K562 (cell line): Measurements from ENCODE around the gene SEC23A. TPM values are rescaled to one million over a fixed set of nuclear protein-coding genes. Genes with fewer than 3 reads are reported as not detected.

ENCODE experiments used
- ATAC-seq: fragments of 200-7000 bp; cut with Tn5 transposase; 3 replicates; pipeline ENCODE4 v1.9.1; 2020; ENCODE audit warnings: moderate library complexity
- BruUV-seq: library from RNA; stranded (reverse); fragments of 400-500 nt; replicated peaks from 2 replicates; lab custom pipeline; 2021; lab: Mats Ljungman, UMichigan
- CTCF ChIA-PET: fragments of 300-600 bp; formaldehyde crosslinking; extraction: SDS; loops from one replicate; lab custom pipeline; 2021; ENCODE audit warnings: low intra/inter-chr PET ratio; lab: Yijun Ruan, JAX
- POLR2A ChIA-PET: fragments of 300-600, 350-650 bp; sonication (Branson Sonifier 250); formaldehyde crosslinking; extraction: SDS; loops from one replicate; lab custom pipeline; 2021; ENCODE audit warnings: antibody characterized with exemption, inconsistent platforms; lab: Yijun Ruan, JAX
- DNase-seq, 4 experiments: peaks; one replicate each; pipeline versions ENCODE4 v3.0.0 to v3.0.0-alpha.2; 2011 to 2018; ENCODE audit warnings: low spot score in 3 of 4, mixed read lengths in 3 of 4; ENCODE audit errors: extremely low read depth in 1 of 4
- FAIRE-seq: peaks from 2 replicates; lab custom pipeline; 2011; peaks lifted over from hg19 to GRCh38; lab: Jason Lieb, UNC
- H2AFZ ChIP-seq: 2 replicates; pipeline ENCODE4 v1.6.0; 2011; ENCODE audit warnings: low read depth, low read length, control low read depth, inconsistent platforms
- H3K27ac ChIP-seq: fragments of 200-600 bp; 3 replicates; pipeline ENCODE4 v1.8.0; 2011; ENCODE audit warnings: low read depth, mild to moderate bottlenecking, control low read depth, inconsistent platforms, low read length, moderate library complexity, mixed read lengths; ENCODE audit errors: extremely low read depth
- H3K27me3 ChIP-seq, 2 experiments: fragments of 300-600 bp in 1 of 2; 2 replicates in 1 of 2; 3 replicates in 1 of 2; pipeline versions ENCODE4 v1.6.0 to v1.8.0; 2011; ENCODE audit warnings: inconsistent platforms in 2 of 2, low read length in 2 of 2, mild to moderate bottlenecking in 1 of 2, mixed read lengths in 1 of 2, moderate library complexity in 1 of 2; ENCODE audit not compliant: control insufficient read depth in 2 of 2, insufficient read depth in 2 of 2
- H3K36me3 ChIP-seq: fragments of 300-600 bp; 3 replicates; pipeline ENCODE4 v1.8.0; 2011; ENCODE audit warnings: mild to moderate bottlenecking, low read length, inconsistent platforms; ENCODE audit not compliant: control insufficient read depth, insufficient read depth
- H3K4me1 ChIP-seq, 2 experiments: fragments of 200-600 bp in 1 of 2; replicated peaks in 1 of 2; 2 replicates in 1 of 2; 3 replicates in 1 of 2; pipeline versions ENCODE4 v1.5.1 to v1.8.0; 2011; ENCODE audit warnings: inconsistent platforms in 2 of 2, low read length in 2 of 2, mild to moderate bottlenecking in 1 of 2, mixed read lengths in 1 of 2, moderate library complexity in 1 of 2; ENCODE audit not compliant: control insufficient read depth in 2 of 2, insufficient read depth in 2 of 2
- H3K4me2 ChIP-seq: 2 replicates; pipeline ENCODE4 v1.6.1; 2011; ENCODE audit warnings: low read length, control low read depth, inconsistent platforms, mixed read lengths; ENCODE audit not compliant: insufficient read depth
- H3K4me3 ChIP-seq: fragments of 200-600 bp; sonication (generic), shearing (Covaris generic); 2 replicates; pipeline ENCODE4 v1.5.1; 2016; ENCODE audit warnings: control low read depth, inconsistent platforms
- H3K79me2 ChIP-seq: fragments of 200-600 bp; 3 replicates; pipeline ENCODE4 v1.8.0; 2011; ENCODE audit warnings: low read length, inconsistent platforms; ENCODE audit not compliant: control insufficient read depth, insufficient read depth
- H3K9ac ChIP-seq, 2 experiments: 2 replicates each; pipeline versions ENCODE4 v1.6.0 to v1.6.1; 2011; ENCODE audit warnings: low read depth in 2 of 2, low read length in 2 of 2, control low read depth in 1 of 2, inconsistent platforms in 1 of 2, mild to moderate bottlenecking in 1 of 2, mixed read lengths in 1 of 2; ENCODE audit not compliant: insufficient read depth in 1 of 2
- H3K9me1 ChIP-seq: one replicate; pipeline ENCODE4 v1.6.0; 2011; ENCODE audit warnings: inconsistent platforms, mild to moderate bottlenecking, low read length, moderate library complexity; ENCODE audit not compliant: control insufficient read depth, insufficient read depth
- H3K9me3 ChIP-seq: replicated peaks from 2 replicates; pipeline ENCODE4 v1.5.1; 2011; ENCODE audit warnings: low read depth, low read length, inconsistent platforms; ENCODE audit not compliant: control insufficient read depth, insufficient read depth
- H4K20me1 ChIP-seq: replicated peaks from 2 replicates; pipeline ENCODE4 v1.6.1; 2011; ENCODE audit warnings: low read length, inconsistent platforms, mixed read lengths; ENCODE audit not compliant: control insufficient read depth, insufficient read depth
- IRF1 ChIP-seq: sonication (generic); formaldehyde crosslinking; IDR thresholded peaks from 2 replicates; pipeline ENCODE4 v1.8.0; 2022; ENCODE audit warnings: missing genetic modification reagents, mild to moderate bottlenecking, borderline replicate concordance
- MIER1 ChIP-seq: fragments of 450-650 bp; IDR thresholded peaks from 2 replicates; pipeline ENCODE4 v1.6.1; 2016; ENCODE audit warnings: antibody characterized with exemption, mild to moderate bottlenecking, low read depth
- SIX5 ChIP-seq, 2 experiments: IDR thresholded peaks; 2 replicates each; pipeline ENCODE4 v1.6.1; 2011; ENCODE audit warnings: low read length in 2 of 2, borderline replicate concordance in 1 of 2, low read depth in 1 of 2, mild to moderate bottlenecking in 1 of 2, moderate library complexity in 1 of 2; ENCODE audit not compliant: insufficient read depth in 1 of 2
- SMAD4 ChIP-seq: fragments of 250-450 bp; sonication (Bioruptor Pico); conservative IDR thresholded peaks from 2 replicates; pipeline ENCODE4 v1.8.0; 2021; ENCODE audit warnings: inconsistent platforms, mild to moderate bottlenecking, moderate library complexity
- SP2 ChIP-seq: IDR thresholded peaks from 2 replicates; pipeline ENCODE4 v1.6.1; 2011; ENCODE audit warnings: mild to moderate bottlenecking, low read depth, low read length, moderate library complexity; ENCODE audit not compliant: poor library complexity, severe bottlenecking; ENCODE audit errors: extremely low read depth
- TCF7 ChIP-seq: sonication (generic); IDR thresholded peaks from 2 replicates; pipeline ENCODE4 v1.6.1; 2016; ENCODE audit warnings: antibody characterized with exemption, borderline replicate concordance
- ZNF232 ChIP-seq: sonication (generic); formaldehyde crosslinking; IDR thresholded peaks from 2 replicates; pipeline ENCODE4 v1.8.0; 2022; ENCODE audit warnings: mild to moderate bottlenecking, missing genetic modification reagents
- ZNF384 ChIP-seq: IDR thresholded peaks from 2 replicates; pipeline ENCODE4 v1.6.1; 2012; ENCODE audit warnings: low read depth, low read length, improper control_type of control experiment
- ZNF589 ChIP-seq: fragments of 200-800 bp; sonication (Bioruptor generic); IDR thresholded peaks from 2 replicates; pipeline ENCODE4 v1.6.1; 2016; ENCODE audit warnings: low read depth, missing genetic modification characterization, missing compliant biosample characterization
- ZNF696 ChIP-seq: fragments of 250-450 bp; sonication (Bioruptor Pico); conservative IDR thresholded peaks from 2 replicates; pipeline ENCODE4 v1.4.0; 2020; ENCODE audit warnings: mild to moderate bottlenecking, moderate library complexity
- ZSCAN29 ChIP-seq: fragments of 450-650 bp; IDR thresholded peaks from 2 replicates; pipeline ENCODE4 v1.6.1; 2017
- WGBS: fragments of 100-300 bp; shearing (Covaris generic); methylation state at CpG from one replicate; pipeline ENCODE4 v1.1.6; 2016; ENCODE audit warnings: low coverage, mixed read lengths; ENCODE audit not compliant: insufficient coverage; ENCODE audit errors: missing lambda C conversion rate; 5-methylcytosine and 5-hydroxymethylcytosine counted together
- in situ Hi-C: fragments of 300-500 bp; cut with MboI; formaldehyde crosslinking; loops from 4 replicates; pipeline ENCODE4 v1.15.0; 2018; ENCODE audit warnings: inconsistent platforms, mixed read lengths
- intact Hi-C: fragments of 100-400 bp; cut with micrococcal nuclease; formaldehyde crosslinking; loops from 2 replicates; pipeline ENCODE4 v1.14.2; 2022
- polyA plus RNA-seq, 8 experiments: library from polyadenylated mRNA; depleted of rRNA in 4 of 8; stranded (reverse) in 5 of 8; unstranded in 3 of 8; fragments of >200 nt; fragmentation: Nextera tagmentation in 2 of 8; fragmentation: Illumina TruSeq in 1 of 8; extraction: Ambion mirVana in 2 of 8; extraction: Trizol in 1 of 8; gene quantifications; 2 replicates each; pipeline versions ENCODE4 v1.2.1 to v1.2.3, GENCODE V29; 2011 to 2014; ENCODE audit warnings: inconsistent platforms in 1 of 8, missing spikeins in 1 of 8
- total RNA-seq, 7 experiments: library from RNA; depleted of rRNA in 6 of 7; stranded (reverse); fragments of >200 nt in 6 of 7; fragmentation: Illumina TruSeq in 2 of 7; extraction: Trizol in 2 of 7; gene quantifications; 2 replicates each; pipeline versions ENCODE4 v1.2.1 to v1.2.3, GENCODE V29; 2011 to 2021; ENCODE audit warnings: low replicate concordance in 1 of 7
- TF ChIP-seq, protein P1 (sequence below): fragments of 450-650 bp; formaldehyde crosslinking; conservative IDR thresholded peaks from 2 replicates; pipeline ENCODE4 v1.4.0; 2022; ENCODE audit warnings: mild to moderate bottlenecking, missing genetic modification characterization

SEC23A gene
- total and polyA plus RNA-seq, 9 of the 15 experiments (the other 6 are each of a cell fraction or from before 2014, with no cell fraction given), result 5.5 to 47.0 (median 14.5) TPM

DNA sequence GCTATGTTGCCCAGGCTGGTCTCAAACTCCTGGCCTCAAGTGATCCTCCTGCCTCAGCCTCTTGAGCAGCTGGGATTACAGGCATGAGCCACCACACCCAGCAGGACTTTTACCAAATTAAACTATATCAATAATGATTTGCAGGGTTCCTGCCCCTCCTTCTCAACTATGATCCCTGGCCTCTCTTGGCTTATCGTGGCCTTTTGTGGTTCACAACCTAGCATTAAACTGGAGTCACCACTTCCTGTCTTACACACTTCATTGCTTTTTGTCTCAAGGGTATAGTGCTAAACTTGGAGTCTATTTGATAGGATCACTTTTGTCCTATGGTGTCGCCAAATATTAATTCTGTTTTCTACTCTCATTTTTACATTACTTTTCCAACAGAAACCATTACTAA lies 64.5 kb downstream of the SEC23A start:
- FAIRE-seq (no peak), ATAC-seq (no peak), DNase-seq (no peak)
- intact Hi-C loops, result no loop called here
- H3K9me3 ChIP-seq, result no peaks in the 10 kb centered on the region
- TF ChIP-seq ZNF589 (no peak), SMAD4 (CRISPR knock-in tag) (no peak)
- H3K4me3 ChIP-seq, result no peak overlapping the region
- no TSS peak for BruUV-seq
- H3K4me1 ChIP-seq, result no peaks in the 10 kb centered on the region
- H3K27ac ChIP-seq, result no peak overlapping the region
- H3K4me2 ChIP-seq, result no peak overlapping the region
- H3K27me3 ChIP-seq, result no peaks in the 10 kb centered on the region
- H3K36me3 ChIP-seq, result peaks cover 17% of the 10 kb centered on the region; the same call in 2 of the 3 replicates
- no peak overlapping the region for H3K9ac ChIP-seq
- 83% methylated on average over 1 of the region's 2 CpGs for WGBS
- no peaks in the 10 kb centered on the region for H3K79me2 ChIP-seq
- CTCF ChIA-PET, result no interaction called here
- no peaks in the 10 kb centered on the region for H4K20me1 ChIP-seq
- in situ Hi-C loops, result no loop called here
- H3K9me1 ChIP-seq, result no peaks in the 10 kb centered on the region
- POLR2A ChIA-PET, result interaction anchor here (0.6 kb wide), 1 partner anchor 23 kb away, joined by 3 read pairs; no protein-coding TSS in a partner anchor
- H2AFZ ChIP-seq, result no peak overlapping the region

GRCh38 chr14:39036760-39037159 lies 66.3 kb downstream of the SEC23A start:
- ChIA-PET CTCF (no interaction called here), POLR2A (no interaction called here)
- DNase-seq (no peak), FAIRE-seq (no peak), ATAC-seq (no peak)
- TF ChIP-seq ZSCAN29, result no peak
- no peak for TF ChIP-seq SIX5 (IDR thresholded peaks at IDR 0.05; ENCODE audit: borderline replicate concordance in 1 of 2, insufficient read depth in 1 of 2, low read depth in 1 of 2, low read length in 2 of 2)
- no peak for TF ChIP-seq IRF1 (CRISPR knock-in tag)
- no peak for TF ChIP-seq TCF7
- TF ChIP-seq ZNF696 (CRISPR knock-in tag), result no peak
- TF ChIP-seq ZNF384, result no peak
- no peak for TF ChIP-seq MIER1
- TF ChIP-seq, protein P1, sequence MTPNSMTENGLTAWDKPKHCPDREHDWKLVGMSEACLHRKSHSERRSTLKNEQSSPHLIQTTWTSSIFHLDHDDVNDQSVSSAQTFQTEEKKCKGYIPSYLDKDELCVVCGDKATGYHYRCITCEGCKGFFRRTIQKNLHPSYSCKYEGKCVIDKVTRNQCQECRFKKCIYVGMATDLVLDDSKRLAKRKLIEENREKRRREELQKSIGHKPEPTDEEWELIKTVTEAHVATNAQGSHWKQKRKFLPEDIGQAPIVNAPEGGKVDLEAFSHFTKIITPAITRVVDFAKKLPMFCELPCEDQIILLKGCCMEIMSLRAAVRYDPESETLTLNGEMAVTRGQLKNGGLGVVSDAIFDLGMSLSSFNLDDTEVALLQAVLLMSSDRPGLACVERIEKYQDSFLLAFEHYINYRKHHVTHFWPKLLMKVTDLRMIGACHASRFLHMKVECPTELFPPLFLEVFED (CRISPR knock-in tag), result no peak
- no peak for TF ChIP-seq SP2
- no peak for TF ChIP-seq ZNF232 (CRISPR knock-in tag)
- Histone ChIP-seq H3K79me2 (no peaks in the 10 kb centered on the region), H4K20me1 (no peaks in the 10 kb centered on the region), H3K9me1 (no peaks in the 10 kb centered on the region), H3K27ac (no peak overlapping the region), H3K9me3 (no peaks in the 10 kb centered on the region), H3K9ac (no peak overlapping the region), H3K4me2 (no peak overlapping the region), H3K36me3 (peaks cover 19% of the 10 kb centered on the region; the same call in 2 of the 3 replicates), H3K27me3 (no peaks in the 10 kb centered on the region), H3K4me1 (no peaks in the 10 kb centered on the region), H3K4me3 (no peak overlapping the region), H2AFZ (no peak overlapping the region)
- in situ Hi-C loops, result no loop called here
- 83% methylated on average over 5 of the region's 5 CpGs for WGBS
- intact Hi-C loops, result no loop called here
- BruUV-seq, result no TSS peak
